Activated CD4-positive, alpha-beta T cell treated with anti-CD3 and anti-CD28 coated beads for 36 hours (primary cell): ENCODE data around the gene WDR64. TPM values are rescaled to one million over a fixed set of nuclear protein-coding genes. Genes with fewer than 3 reads are reported as not detected.

Source experiments
- ATAC-seq: fragments of 200-7000 bp; cut with Tn5 transposase; one replicate; pipeline ENCODE4 v1.10.0; 2021; ENCODE audit warnings: mild to moderate bottlenecking, moderate library complexity
- CTCF ChIA-PET: fragments of 350-600 bp; sonication (Branson Sonifier 250); formaldehyde crosslinking; loops from one replicate; lab custom pipeline; 2021; ENCODE audit warnings: antibody characterized with exemption; lab: Charles Lee
- POLR2A ChIA-PET: fragments of 350-600 bp; sonication (Branson Sonifier 250); formaldehyde crosslinking; loops from one replicate; lab custom pipeline; 2021; ENCODE audit warnings: antibody characterized with exemption, inconsistent platforms; lab: Charles Lee
- DNase-seq: peaks from one replicate; pipeline ENCODE4 v3.0.0-alpha.2; 2020
- H3K27ac Mint-ChIP-seq: one replicate; pipeline ENCODE4 v1.8.0; 2021; ENCODE audit warnings: mixed read lengths
- H3K27me3 Mint-ChIP-seq: one replicate; pipeline ENCODE4 v1.8.0; 2021; ENCODE audit warnings: mixed read lengths
- H3K36me3 Mint-ChIP-seq: one replicate; pipeline ENCODE4 v1.8.0; 2021; ENCODE audit warnings: low read depth, mixed read lengths
- H3K4me1 Mint-ChIP-seq: one replicate; pipeline ENCODE4 v1.8.0; 2021; ENCODE audit warnings: mixed read lengths
- H3K4me3 Mint-ChIP-seq: one replicate; pipeline ENCODE4 v1.8.0; 2021; ENCODE audit warnings: mild to moderate bottlenecking, moderate library complexity, mixed read lengths
- H3K9me3 Mint-ChIP-seq: one replicate; pipeline ENCODE4 v1.8.0; 2021; ENCODE audit warnings: low read depth, mixed read lengths
- intact Hi-C, 2 experiments: fragments of 100-400 bp; cut with DNase I in 1 of 2; cut with micrococcal nuclease in 1 of 2; formaldehyde crosslinking; loops; one replicate each; pipeline versions ENCODE4 v1.14.2 to v1.15.1; 2022 to 2024; cut with DNase I, micrococcal nuclease
- total RNA-seq, 2 experiments: library from RNA; stranded (reverse); gene quantifications; one replicate each; pipeline ENCODE4 v1.2.3, GENCODE V29; 2021

WDR64 gene
- total RNA-seq, 2 experiments from 2014 or later, result not detected

DNA sequence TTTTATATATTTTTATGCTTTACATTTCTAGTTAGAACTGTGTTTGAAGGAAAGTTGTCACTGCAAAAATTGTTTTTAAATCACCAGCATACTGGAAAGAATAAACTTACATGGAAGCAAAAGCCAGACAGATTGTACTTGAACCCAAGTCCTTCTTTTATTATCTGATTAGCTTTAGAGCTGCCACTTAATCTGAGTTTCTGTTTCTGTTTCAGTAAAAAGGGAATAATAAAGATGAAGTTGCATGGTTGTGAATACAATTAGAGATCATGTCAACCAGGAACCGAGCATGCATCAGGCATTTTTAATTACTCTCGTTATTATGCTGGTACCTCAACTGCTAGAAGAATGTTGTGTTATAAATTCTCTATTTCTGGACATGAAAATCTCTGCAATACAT lies 119.0 kb downstream of the WDR64 start:
- no peak for DNase-seq
- Mint-ChIP-seq H3K4me3 (no peak overlapping the region), H3K4me1 (peaks cover 2% of the 10 kb centered on the region), H3K36me3 (no peaks in the 10 kb centered on the region), H3K9me3 (no peaks in the 10 kb centered on the region), H3K27me3 (no peaks in the 10 kb centered on the region), H3K27ac (no peak overlapping the region)
- intact Hi-C loops, result no loop called here
- CTCF ChIA-PET, result no interaction called here
- POLR2A ChIA-PET, result no interaction called here
- no peak for ATAC-seq

DNA sequence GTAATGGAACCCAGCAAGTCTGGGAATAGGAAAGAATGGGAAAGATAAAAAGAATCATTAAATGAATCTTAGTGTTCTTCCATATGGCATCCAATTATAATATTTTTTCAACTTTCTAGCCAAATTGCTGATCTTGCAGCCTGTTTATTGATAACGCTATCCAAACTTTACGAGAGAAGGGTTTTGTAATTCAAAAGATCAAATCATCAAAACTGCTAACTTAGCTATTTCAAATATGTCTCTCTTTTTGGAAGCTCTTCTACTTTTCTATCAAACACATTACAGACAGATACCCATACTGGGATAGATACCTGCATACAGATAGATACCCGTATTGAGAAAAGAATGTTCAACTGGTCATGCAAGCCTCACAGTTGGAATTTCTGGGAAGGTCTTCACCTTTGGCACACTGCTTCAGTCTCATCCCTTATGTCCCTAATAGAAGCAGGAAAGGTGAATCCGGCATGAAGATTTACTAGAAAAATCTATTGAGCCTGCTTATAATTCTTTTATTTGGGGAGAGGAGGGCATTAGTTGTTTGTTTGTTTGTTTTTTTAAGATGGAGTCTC lies 120.9 kb downstream of the WDR64 start:
- Mint-ChIP-seq H3K4me1 (peaks cover 2% of the 10 kb centered on the region), H3K27ac (no peak overlapping the region), H3K36me3 (no peaks in the 10 kb centered on the region), H3K27me3 (no peaks in the 10 kb centered on the region), H3K4me3 (no peak overlapping the region), H3K9me3 (no peaks in the 10 kb centered on the region)
- POLR2A ChIA-PET, result no interaction called here
- ATAC-seq (no peak), DNase-seq (no peak)
- CTCF ChIA-PET, result no interaction called here
- intact Hi-C loops, result no loop called here

DNA sequence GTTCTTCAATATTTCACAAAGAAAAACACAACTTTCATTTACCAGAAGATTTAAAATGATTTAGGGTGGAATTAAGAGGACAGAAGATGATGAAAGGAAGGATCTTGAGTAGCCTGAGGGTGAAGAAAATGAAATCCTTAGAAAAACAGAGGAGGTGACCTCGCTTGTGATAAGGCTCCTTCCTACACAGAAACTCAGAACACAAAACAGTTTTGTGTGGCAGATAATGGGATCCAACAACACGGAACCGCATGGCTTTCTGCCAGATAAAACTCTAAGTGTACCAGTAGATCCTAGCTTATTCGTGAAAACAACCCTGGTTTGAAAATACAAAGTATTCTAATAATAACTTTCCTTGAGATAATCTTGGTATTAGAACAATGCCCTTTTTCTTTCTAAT lies 121.9 kb downstream of the WDR64 start:
- Mint-ChIP-seq H3K27ac (no peak overlapping the region), H3K4me3 (no peak overlapping the region), H3K4me1 (peaks cover 2% of the 10 kb centered on the region), H3K36me3 (no peaks in the 10 kb centered on the region), H3K9me3 (no peaks in the 10 kb centered on the region), H3K27me3 (no peaks in the 10 kb centered on the region)
- intact Hi-C loops, result no loop called here
- ATAC-seq, result no peak
- POLR2A ChIA-PET, result no interaction called here
- CTCF ChIA-PET, result no interaction called here
- DNase-seq, result no peak

- intact Hi-C loops, result no loop called here
- ATAC-seq (no peak), DNase-seq (no peak)
- Mint-ChIP-seq H3K4me3 (no peak overlapping the region), H3K27ac (no peak overlapping the region), H3K36me3 (no peaks in the 10 kb centered on the region), H3K4me1 (peaks cover under 1% of the 10 kb centered on the region), H3K27me3 (no peaks in the 10 kb centered on the region), H3K9me3 (no peaks in the 10 kb centered on the region)
- ChIA-PET CTCF (no interaction called here), POLR2A (no interaction called here)
These were observed 122.9 kb downstream of the WDR64 start for GRCh38 chr1:241775021-241775420.

DNA sequence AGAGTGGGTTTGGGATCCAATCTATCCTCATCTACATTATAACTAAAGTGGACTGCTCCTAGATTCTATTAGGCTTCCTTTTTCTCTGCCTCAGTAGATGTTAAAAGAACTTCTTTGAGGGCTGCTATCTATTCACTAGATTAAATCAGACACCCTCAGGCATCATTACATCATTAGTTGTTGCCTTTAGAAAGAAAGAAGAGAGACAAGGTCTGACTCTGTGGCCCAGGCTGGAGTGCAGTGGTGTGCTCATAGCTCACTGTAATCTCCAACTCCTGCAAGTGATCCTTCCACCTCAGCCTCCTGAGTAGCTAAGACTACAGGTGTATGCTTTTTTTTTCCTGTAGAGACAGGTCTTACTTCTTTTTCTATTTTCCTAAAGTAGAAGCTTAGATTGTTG lies 124.8 kb downstream of the WDR64 start:
- POLR2A ChIA-PET, result no interaction called here
- CTCF ChIA-PET, result no interaction called here

DNA sequence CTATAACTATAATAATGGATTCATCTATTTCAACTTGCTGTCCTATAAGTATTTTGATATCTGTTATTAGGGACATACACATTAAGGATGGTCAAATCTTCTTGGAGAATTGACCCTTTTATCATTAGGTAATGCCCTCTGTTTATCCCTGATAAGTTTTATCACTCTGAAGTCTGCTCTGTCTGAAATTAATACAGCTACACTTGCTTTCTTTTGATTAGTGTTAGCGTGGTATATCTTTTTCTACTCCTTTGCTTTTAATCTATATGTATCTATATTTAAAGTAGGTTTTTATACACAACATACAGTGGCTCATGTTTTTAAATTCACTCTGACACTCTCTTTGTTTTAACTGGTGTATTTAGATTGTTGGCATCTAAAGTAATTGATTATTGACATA lies 126.0 kb downstream of the WDR64 start:
- ATAC-seq, result no peak

More for the DNA sequence above, 124.8 kb downstream of the WDR64 start:
- Mint-ChIP-seq H3K27ac (no peak overlapping the region), H3K4me3 (no peak overlapping the region), H3K4me1 (no peaks in the 10 kb centered on the region), H3K9me3 (no peaks in the 10 kb centered on the region), H3K36me3 (no peaks in the 10 kb centered on the region), H3K27me3 (no peaks in the 10 kb centered on the region)
- intact Hi-C loops, result no loop called here
- DNase-seq, result no peak
- no peak for ATAC-seq

DNA sequence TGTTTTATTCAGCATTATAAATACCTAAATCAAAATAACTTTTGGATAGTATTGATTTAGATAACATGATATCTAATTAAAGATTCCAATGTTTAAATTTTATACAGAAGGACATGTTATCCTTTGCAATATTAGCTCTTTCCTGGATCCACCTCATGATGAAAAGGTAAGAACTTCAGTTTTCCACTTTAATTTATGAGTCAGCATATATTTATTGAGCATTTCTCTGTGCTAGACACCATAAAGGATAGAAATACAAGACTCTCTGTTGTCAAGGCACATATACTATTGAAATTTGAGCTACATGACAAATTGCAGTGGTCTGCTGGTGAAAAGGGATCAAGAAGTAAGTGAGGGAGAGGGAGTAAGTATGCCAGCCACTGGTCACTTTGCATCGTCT lies 127.8 kb downstream of the WDR64 start:
- no peaks in the 10 kb centered on the region for H3K4me1 Mint-ChIP-seq
- intact Hi-C loops, result no loop called here
- ChIA-PET CTCF (interaction anchor here (0.9 to 1.3 kb wide), 2 partner anchors 11 to 50 kb away, joined by 3 read pairs; no protein-coding TSS in a partner anchor), POLR2A (no interaction called here)
- peaks cover 7% of the 10 kb centered on the region for H3K27me3 Mint-ChIP-seq
- DNase-seq (no peak), ATAC-seq (no peak)
- no peaks in the 10 kb centered on the region for H3K36me3 Mint-ChIP-seq
- no peaks in the 10 kb centered on the region for H3K9me3 Mint-ChIP-seq
- H3K27ac Mint-ChIP-seq, result no peak overlapping the region
- H3K4me3 Mint-ChIP-seq, result no peak overlapping the region

More for the DNA sequence above, 126.0 kb downstream of the WDR64 start:
- ChIA-PET CTCF (no interaction called here), POLR2A (no interaction called here)
- Mint-ChIP-seq H3K36me3 (no peaks in the 10 kb centered on the region), H3K9me3 (no peaks in the 10 kb centered on the region), H3K27me3 (no peaks in the 10 kb centered on the region), H3K4me1 (no peaks in the 10 kb centered on the region), H3K4me3 (no peak overlapping the region), H3K27ac (no peak overlapping the region)
- DNase-seq, result no peak
- intact Hi-C loops, result no loop called here

DNA sequence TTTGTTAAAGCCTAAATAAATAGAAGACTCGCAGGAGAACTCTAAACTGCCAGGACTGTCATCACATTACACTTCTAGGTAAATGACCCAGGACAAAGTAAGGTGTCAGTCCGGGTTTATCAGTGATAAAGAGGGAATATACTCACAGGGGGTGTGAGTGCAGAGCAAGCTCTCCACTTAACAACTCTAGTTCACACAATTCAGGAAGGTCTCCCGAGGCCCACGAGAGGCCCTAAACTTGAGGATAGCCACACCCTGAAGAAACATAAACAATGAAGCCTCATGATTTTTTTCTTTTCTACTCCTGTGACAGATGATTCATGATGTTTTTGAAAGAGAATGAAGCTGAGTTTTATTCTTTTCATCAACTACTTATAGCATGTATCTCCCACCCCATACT lies 130.3 kb downstream of the WDR64 start:
- Mint-ChIP-seq H3K4me1 (no peaks in the 10 kb centered on the region), H3K4me3 (no peak overlapping the region), H3K36me3 (no peaks in the 10 kb centered on the region), H3K9me3 (no peaks in the 10 kb centered on the region), H3K27me3 (peaks cover 7% of the 10 kb centered on the region), H3K27ac (no peak overlapping the region)
- DNase-seq (no peak), ATAC-seq (no peak)
- ChIA-PET CTCF (interaction anchor here (0.7 kb wide), 1 partner anchor 38 kb away, joined by 3 read pairs; no protein-coding TSS in a partner anchor), POLR2A (no interaction called here)
- intact Hi-C loops, result no loop called here

- CTCF ChIA-PET, result no interaction called here
- Mint-ChIP-seq H3K27ac (no peak overlapping the region), H3K4me1 (no peaks in the 10 kb centered on the region), H3K4me3 (no peak overlapping the region), H3K9me3 (no peaks in the 10 kb centered on the region), H3K27me3 (peaks cover 7% of the 10 kb centered on the region), H3K36me3 (no peaks in the 10 kb centered on the region)
- DNase-seq (no peak), ATAC-seq (no peak)
- intact Hi-C loops, result no loop called here
- POLR2A ChIA-PET, result no interaction called here
These were observed 135.6 kb downstream of the WDR64 start for GRCh38 chr1:241787691-241788090.

GRCh38 chr1:241789061-241789460 lies 137.0 kb downstream of the WDR64 start:
- CTCF ChIA-PET, result interaction anchor here (0.6 to 0.9 kb wide), 2 partner anchors 55 to 1291 kb away, joined by 3 read pairs; no protein-coding TSS in a partner anchor
- Mint-ChIP-seq H3K27ac (no peak overlapping the region), H3K4me3 (no peak overlapping the region), H3K27me3 (peaks cover 3% of the 10 kb centered on the region), H3K4me1 (no peaks in the 10 kb centered on the region), H3K9me3 (no peaks in the 10 kb centered on the region), H3K36me3 (no peaks in the 10 kb centered on the region)
- intact Hi-C loops, result no loop called here
- POLR2A ChIA-PET, result no interaction called here
- no peak for ATAC-seq
- no peak for DNase-seq

GRCh38 chr1:241799416-241799815 lies 147.3 kb downstream of the WDR64 start:
- Mint-ChIP-seq H3K36me3 (no peaks in the 10 kb centered on the region), H3K27me3 (peaks cover 10% of the 10 kb centered on the region), H3K4me1 (no peaks in the 10 kb centered on the region), H3K9me3 (no peaks in the 10 kb centered on the region), H3K4me3 (no peak overlapping the region), H3K27ac (no peak overlapping the region)
- intact Hi-C loops, result no loop called here
- POLR2A ChIA-PET, result no interaction called here
- CTCF ChIA-PET, result interaction anchor here (0.7 to 1.8 kb wide), 3 partner anchors 9 to 52 kb away, joined by 3 to 6 read pairs (median 6); no protein-coding TSS in a partner anchor
- ATAC-seq, result no peak
- DNase-seq, result no peak

GRCh38 chr1:241800640-241801039 lies 148.6 kb downstream of the WDR64 start:
- DNase-seq (no peak), ATAC-seq (no peak)
- Mint-ChIP-seq H3K27me3 (peaks cover 7% of the 10 kb centered on the region), H3K36me3 (no peaks in the 10 kb centered on the region), H3K4me1 (no peaks in the 10 kb centered on the region), H3K4me3 (no peak overlapping the region), H3K9me3 (no peaks in the 10 kb centered on the region), H3K27ac (no peak overlapping the region)
- ChIA-PET CTCF (interaction anchor here (1.8 kb wide), 1 partner anchor 17 kb away, joined by 6 read pairs; no protein-coding TSS in a partner anchor), POLR2A (no interaction called here)
- intact Hi-C loops, result no loop called here
